H1 (cell line): ENCODE measurements around the gene RNF145. TPM values are rescaled to one million over a fixed set of nuclear protein-coding genes. Genes with fewer than 3 reads are reported as not detected.

Experiments used
- CTCF ChIA-PET: fragments of 300-600 bp; sonication (Branson Sonifier 250); formaldehyde crosslinking; loops from one replicate; lab custom pipeline; 2021; ENCODE audit not compliant: partially characterized antibody; lab: Charles Lee
- POLR2A ChIA-PET: fragments of 300-600 bp; sonication (Branson Sonifier 250); formaldehyde crosslinking; loops from one replicate; lab custom pipeline; 2021; ENCODE audit warnings: inconsistent platforms; ENCODE audit not compliant: partially characterized antibody; lab: Charles Lee
- DNase-seq, 2 experiments: peaks; one replicate each; pipeline versions ENCODE4 v3.0.0 to v3.0.0-alpha.2; 2010 to 2022; ENCODE audit warnings: low spot score in 2 of 2, low read depth in 1 of 2, mixed read lengths in 1 of 2
- FAIRE-seq: peaks from 2 replicates; lab custom pipeline; 2011; peaks lifted over from hg19 to GRCh38; lab: Jason Lieb, UNC
- H2AFZ ChIP-seq: 2 replicates; pipeline ENCODE4 v1.8.1; 2012; ENCODE audit warnings: low read length, inconsistent platforms
- H2AK5ac ChIP-seq: 2 replicates; pipeline ENCODE4 v1.6.1; 2013; ENCODE audit warnings: low read depth, low read length
- H2BK120ac ChIP-seq: replicated peaks from 2 replicates; pipeline ENCODE3; 2013; ENCODE audit warnings: low read depth, low read length, inconsistent platforms
- H2BK12ac ChIP-seq: 2 replicates; pipeline ENCODE4 v1.6.1; 2013; ENCODE audit warnings: low read depth, low read length
- H2BK15ac ChIP-seq: 2 replicates; pipeline ENCODE4 v1.6.1; 2013; ENCODE audit warnings: low read length
- H2BK20ac ChIP-seq: 2 replicates; pipeline ENCODE4 v1.6.1; 2013; ENCODE audit warnings: low read length
- H2BK5ac ChIP-seq: 2 replicates; pipeline ENCODE4 v1.6.1; 2013; ENCODE audit warnings: low read depth, low read length
- H3K14ac ChIP-seq: 2 replicates; pipeline ENCODE4 v1.6.1; 2013; ENCODE audit warnings: inconsistent platforms; ENCODE audit not compliant: insufficient read length
- H3K18ac ChIP-seq: 2 replicates; pipeline ENCODE4 v1.6.1; 2013; ENCODE audit warnings: low read length; ENCODE audit errors: extremely low read depth
- H3K23ac ChIP-seq: 2 replicates; pipeline ENCODE4 v1.6.1; 2013; ENCODE audit warnings: inconsistent platforms; ENCODE audit not compliant: insufficient read length
- H3K23me2 ChIP-seq: 2 replicates; pipeline ENCODE4 v1.6.1; 2013; ENCODE audit warnings: low read depth, low read length
- H3K27ac ChIP-seq: 2 replicates; pipeline ENCODE4 v1.6.1; 2011; ENCODE audit warnings: low read depth, low read length, inconsistent platforms
- H3K27me3 ChIP-seq, 4 experiments: replicated peaks in 1 of 4; 1 replicate in 1 of 4; 2 replicates in 3 of 4; pipeline versions ENCODE4 v1.6.1 to v1.8.1; 2011 to 2013; ENCODE audit warnings: low read length in 3 of 4, mild to moderate bottlenecking in 3 of 4, inconsistent platforms in 2 of 4, mixed read lengths in 2 of 4, moderate library complexity in 1 of 4; ENCODE audit not compliant: control insufficient read depth in 3 of 4, insufficient read depth in 3 of 4; ENCODE audit errors: extremely low read depth in 1 of 4
- H3K36me3 ChIP-seq, 4 experiments: 2 replicates each; pipeline versions ENCODE4 v1.6.1 to v1.8.1; 2011 to 2013; ENCODE audit warnings: mild to moderate bottlenecking in 4 of 4, low read length in 3 of 4, moderate library complexity in 2 of 4, control low read depth in 1 of 4, inconsistent platforms in 1 of 4; ENCODE audit not compliant: insufficient read depth in 4 of 4, control insufficient read depth in 2 of 4
- H3K4ac ChIP-seq: replicated peaks from 2 replicates; pipeline ENCODE3; 2013; ENCODE audit warnings: low read length, low read depth, mixed read lengths, inconsistent platforms; ENCODE audit not compliant: insufficient read length
- H3K4me1 ChIP-seq, 4 experiments: replicated peaks in 1 of 4; 1 replicate in 1 of 4; 2 replicates in 3 of 4; pipeline versions ENCODE4 v1.6.1 to v1.8.1; 2011 to 2013; ENCODE audit warnings: low read length in 3 of 4, inconsistent platforms in 2 of 4, mixed read lengths in 1 of 4; ENCODE audit not compliant: insufficient read depth in 4 of 4, control insufficient read depth in 3 of 4
- H3K4me2 ChIP-seq, 2 experiments: 2 replicates each; pipeline versions ENCODE4 v1.6.1 to v1.8.1; 2011 to 2013; ENCODE audit warnings: low read depth in 2 of 2, low read length in 2 of 2, control low read depth in 1 of 2, inconsistent platforms in 1 of 2, mild to moderate bottlenecking in 1 of 2; ENCODE audit not compliant: insufficient read depth in 1 of 2
- H3K4me3 ChIP-seq, 4 experiments: fragments of 200-600, 300-600 bp in 1 of 4; sonication (generic), shearing (Covaris generic), sonication (Bioruptor Twin) in 1 of 4; 2 replicates each; pipeline versions ENCODE4 v1.5.1 to v1.8.1; 2011 to 2016; ENCODE audit warnings: low read length in 4 of 4, low read depth in 3 of 4, control low read depth in 2 of 4, inconsistent platforms in 2 of 4, mild to moderate bottlenecking in 2 of 4, mixed read lengths in 1 of 4, moderate library complexity in 1 of 4; ENCODE audit not compliant: insufficient read depth in 2 of 4; ENCODE audit errors: extremely low read depth in 1 of 4
- H3K56ac ChIP-seq: replicated peaks from 2 replicates; pipeline ENCODE3; 2013; ENCODE audit warnings: low read depth, mild to moderate bottlenecking, mixed read lengths, low read length, inconsistent platforms; ENCODE audit not compliant: insufficient read length
- H3K79me1 ChIP-seq: 2 replicates; pipeline ENCODE4 v1.6.1; 2013; ENCODE audit warnings: low read depth, low read length, control low read depth
- H3K79me2 ChIP-seq, 2 experiments: 2 replicates each; pipeline versions ENCODE4 v1.6.1 to v1.8.1; 2012 to 2013; ENCODE audit warnings: low read length in 2 of 2, mild to moderate bottlenecking in 2 of 2, inconsistent platforms in 1 of 2; ENCODE audit not compliant: insufficient read depth in 2 of 2, control insufficient read depth in 1 of 2
- H3K9ac ChIP-seq, 4 experiments: replicated peaks in 1 of 4; 1 replicate in 1 of 4; 2 replicates in 3 of 4; pipeline versions ENCODE4 v1.6.1 to v1.8.1; 2011 to 2013; ENCODE audit warnings: low read depth in 3 of 4, low read length in 3 of 4, control low read depth in 2 of 4, mild to moderate bottlenecking in 2 of 4, moderate library complexity in 2 of 4, inconsistent platforms in 1 of 4; ENCODE audit errors: extremely low read depth in 1 of 4
- H3K9me3 ChIP-seq, 2 experiments: 2 replicates each; pipeline versions ENCODE4 v1.6.1 to v1.8.1; 2012 to 2013; ENCODE audit warnings: mild to moderate bottlenecking in 2 of 2, moderate library complexity in 2 of 2, control low read depth in 1 of 2, inconsistent platforms in 1 of 2, low read depth in 1 of 2, low read length in 1 of 2, mixed read lengths in 1 of 2; ENCODE audit not compliant: insufficient read depth in 2 of 2
- H4K20me1 ChIP-seq, 2 experiments: replicated peaks in 1 of 2; 2 replicates each; pipeline versions ENCODE3 to v1.8.1; 2011 to 2013; ENCODE audit warnings: inconsistent platforms in 2 of 2, low read length in 2 of 2, mild to moderate bottlenecking in 1 of 2; ENCODE audit not compliant: insufficient read depth in 2 of 2, control insufficient read depth in 1 of 2
- H4K5ac ChIP-seq: 2 replicates; pipeline ENCODE4 v1.6.1; 2013; ENCODE audit warnings: low read length, low read depth, mixed read lengths, inconsistent platforms; ENCODE audit not compliant: insufficient read length
- H4K8ac ChIP-seq: 2 replicates; pipeline ENCODE4 v1.8.0; 2013; ENCODE audit warnings: mild to moderate bottlenecking, moderate library complexity, low read length, inconsistent platforms; ENCODE audit not compliant: insufficient read depth; ENCODE audit errors: extremely low read depth
- H4K91ac ChIP-seq: replicated peaks from 2 replicates; pipeline ENCODE3; 2013; ENCODE audit warnings: low read length, mixed read lengths, inconsistent platforms; ENCODE audit not compliant: insufficient read length
- ASH2L ChIP-seq: fragments of 200-600, 300-600 bp; sonication (generic); IDR thresholded peaks from one replicate; pipeline ENCODE4 v1.7.1; 2017; ENCODE audit warnings: low read length
- BCL11A ChIP-seq, 2 experiments: IDR thresholded peaks; one replicate each; pipeline ENCODE4 v1.6.1; 2011; ENCODE audit warnings: low read depth in 2 of 2, low read length in 2 of 2, mild to moderate bottlenecking in 2 of 2
- CHD1 ChIP-seq: IDR thresholded peaks from 2 replicates; pipeline ENCODE4 v1.6.1; 2012; ENCODE audit warnings: low read depth, low read length, improper control_type of control experiment
- CTBP2 ChIP-seq: IDR thresholded peaks from 2 replicates; pipeline ENCODE4 v1.7.0; 2011; ENCODE audit warnings: borderline replicate concordance, mild to moderate bottlenecking, moderate library complexity, mixed read lengths, low read length; ENCODE audit not compliant: insufficient read depth, insufficient read length
- E2F6 ChIP-seq: IDR thresholded peaks from 2 replicates; pipeline ENCODE4 v1.6.1; 2012; ENCODE audit warnings: inconsistent platforms
- EP300 ChIP-seq, 2 experiments: IDR thresholded peaks; 1 replicate in 1 of 2; 2 replicates in 1 of 2; pipeline ENCODE4 v1.6.1; 2011 to 2012; ENCODE audit warnings: low read depth in 2 of 2, low read length in 2 of 2, mild to moderate bottlenecking in 2 of 2, borderline replicate concordance in 1 of 2, inconsistent platforms in 1 of 2, moderate library complexity in 1 of 2
- EZH2 ChIP-seq: fragments of 200-600 bp; sonication (generic); IDR thresholded peaks from 2 replicates; pipeline ENCODE4 v1.7.1; 2012; ENCODE audit warnings: low read depth, mild to moderate bottlenecking, moderate library complexity, low read length, inconsistent platforms; ENCODE audit not compliant: severe bottlenecking
- KDM1A ChIP-seq: fragments of 200-600, 300-600 bp; sonication (generic); IDR thresholded peaks from 2 replicates; pipeline ENCODE4 v1.7.1; 2016; ENCODE audit warnings: mild to moderate bottlenecking, low read length, borderline replicate concordance
- KDM5A ChIP-seq: fragments of 200-600 bp; IDR thresholded peaks from 2 replicates; pipeline ENCODE4 v1.7.1; 2012; ENCODE audit warnings: mild to moderate bottlenecking, low read length, inconsistent platforms, mixed read lengths
- MAFK ChIP-seq: IDR thresholded peaks from 2 replicates; pipeline ENCODE4 v1.6.1; 2012; ENCODE audit warnings: low read depth, mild to moderate bottlenecking, improper control_type of control experiment, low read length
- PHF8 ChIP-seq: fragments of 200-600 bp; sonication (generic); conservative IDR thresholded peaks from 2 replicates; pipeline ENCODE4 v1.7.1; 2012; ENCODE audit warnings: low read depth, mild to moderate bottlenecking, inconsistent platforms, low read length, moderate library complexity
- WGBS, 2 experiments: shearing (Covaris generic) in 1 of 2; methylation state at CpG; one replicate each; pipeline versions ENCODE4 v1.1.6 to v1.1.7; 2013 to 2015; ENCODE audit warnings: low lambda C conversion rate in 2 of 2, mixed read lengths in 2 of 2, inconsistent platforms in 1 of 2, low coverage in 1 of 2, missing lambda C conversion rate in 1 of 2; ENCODE audit not compliant: insufficient replicate concordance in 2 of 2, insufficient coverage in 1 of 2, insufficient read length in 1 of 2; ENCODE audit errors: extremely low coverage in 1 of 2, missing lambda C conversion rate in 1 of 2; 5-methylcytosine and 5-hydroxymethylcytosine counted together
- polyA plus RNA-seq, 7 experiments: library from polyadenylated mRNA; depleted of rRNA in 3 of 7; stranded (reverse) in 5 of 7; unstranded in 2 of 7; fragments of >200 nt in 5 of 7; fragments of 200-250 nt in 2 of 7; gene quantifications; 1 replicate in 5 of 7; 2 replicates in 1 of 7; 4 replicates in 1 of 7; pipeline versions ENCODE4 v1.2.1 to v1.2.3, GENCODE V29; 2011 to 2013; ENCODE audit warnings: missing spikeins in 2 of 7, mixed read lengths in 2 of 7
- total RNA-seq: library from RNA; stranded (reverse); fragmentation: NEBNext Ultra II Directional; extraction: Animal tissue kit (Norgen Biotek cat#: 25700); gene quantifications from 2 replicates; pipeline ENCODE4 v1.2.1, GENCODE V29; 2021

Gene RNF145
- total and polyA plus RNA-seq, 2 of the 8 experiments (the other 6 are each of a cell fraction or from before 2014, with no cell fraction given), result 34.2 to 72.5 TPM

- DNase-seq, result no peak
- H4K91ac ChIP-seq, result no peak overlapping the region
- no peak for FAIRE-seq
- H4K20me1 ChIP-seq, result no peaks in the 10 kb centered on the region
- no peak overlapping the region for H3K4ac ChIP-seq
- H3K27ac ChIP-seq, result no peak overlapping the region
- no peak overlapping the region for H3K56ac ChIP-seq
- CTCF ChIA-PET, result interaction anchor here (1.2 to 1.3 kb wide), 2 partner anchors 10 to 13 kb away, joined by 3 to 4 read pairs; no protein-coding TSS in a partner anchor
- H3K18ac ChIP-seq, result no peak overlapping the region
- no peak overlapping the region for H4K8ac ChIP-seq
- H2BK5ac ChIP-seq, result no peak overlapping the region
- H2BK120ac ChIP-seq, result no peak overlapping the region
- POLR2A ChIA-PET, result no interaction called here
- no peaks in the 10 kb centered on the region for H3K23me2 ChIP-seq
- H3K4me1 ChIP-seq, result no peaks in the 10 kb centered on the region
- H3K4me3 ChIP-seq, result no peak overlapping the region
- H2BK20ac ChIP-seq, result no peak overlapping the region
- H3K36me3 ChIP-seq, result no peaks in the 10 kb centered on the region
- no peaks in the 10 kb centered on the region for H3K9me3 ChIP-seq
- H3K27me3 ChIP-seq, result no peaks in the 10 kb centered on the region
- no peaks in the 10 kb centered on the region for H3K79me2 ChIP-seq
- 87% methylated on average over 7 of the region's 7 CpGs; no CpG with 5 or more reads in 1 of the 2 experiments for WGBS, 2 experiments
- H3K79me1 ChIP-seq, result no peaks in the 10 kb centered on the region
- no peak overlapping the region for H2BK12ac ChIP-seq
- H3K23ac ChIP-seq, result no peak overlapping the region
- no peak overlapping the region for H4K5ac ChIP-seq
- no peak overlapping the region for H3K9ac ChIP-seq
- H3K4me2 ChIP-seq, result no peak overlapping the region
- H2AFZ ChIP-seq, result no peak overlapping the region
- no peak overlapping the region for H3K14ac ChIP-seq
- no peak overlapping the region for H2BK15ac ChIP-seq
- H2AK5ac ChIP-seq, result no peak overlapping the region
- TF ChIP-seq EZH2, result no peak
- no peak for TF ChIP-seq E2F6
- no peak for TF ChIP-seq KDM1A
- TF ChIP-seq ASH2L, result no peak
- no peak for TF ChIP-seq EP300 (IDR thresholded peaks at IDR 0.05; ENCODE audit: borderline replicate concordance in 1 of 2, low read depth in 2 of 2, low read length in 2 of 2)
- TF ChIP-seq PHF8, result no peak
- no peak for TF ChIP-seq CTBP2
- no peak for TF ChIP-seq BCL11A (IDR thresholded peaks at IDR 0.05; ENCODE audit: low read depth in 2 of 2, low read length in 2 of 2)
- TF ChIP-seq CHD1, result no peak
- no peak for TF ChIP-seq MAFK
- TF ChIP-seq KDM5A, result no peak
Measured at GRCh38 chr5:159139802-159140201, 69.6 kb downstream of the RNF145 start.
